Measurements from ENCODE around the gene SEPTIN12.

GRCh38 chr16:4814542-4815173 is 26.5 kb upstream of the SEPTIN12 start:
- TF ChIP-seq CTCF (IDR thresholded peaks at IDR 0.05) (no peak), POLR2A (IDR thresholded peaks at IDR 0.05) (no peak)
